Gastrocnemius medialis (tissue), 4 donors: ENCODE data around the gene PDGFD.

ENCODE experiments used
- CTCF ChIP-seq, 5 experiments: fragments of 450-650 bp in 3 of 5; fragments of 200-600 bp in 2 of 5; sonication (generic) in 2 of 5; IDR thresholded peaks in 4 of 5; conservative IDR thresholded peaks in 1 of 5; 1 replicate in 4 of 5; 2 replicates in 1 of 5; pipeline ENCODE4 v1.5.1; 2016 to 2019; ENCODE audit warnings: antibody characterized with exemption in 5 of 5, mild to moderate bottlenecking in 3 of 5, moderate library complexity in 3 of 5
- POLR2A ChIP-seq, 2 donors: fragments of 450-650 bp; IDR thresholded peaks; one replicate each; pipeline ENCODE4 v1.6.1; 2017; ENCODE audit warnings: antibody characterized with exemption in 2 of 2, mild to moderate bottlenecking in 2 of 2, moderate library complexity in 2 of 2

- TF ChIP-seq POLR2A (IDR thresholded peaks at IDR 0.05) (no peak), CTCF (IDR thresholded peaks at IDR 0.05 in 4 of 5, conservative IDR thresholded peaks at IDR 0.05 in 1 of 5) (no peak)
Observed at GRCh38 chr11:104205838-104206237, 41.9 kb upstream of the PDGFD start.
